Mesodermal cell (in vitro differentiated cells): ENCODE results near the gene ZFYVE28.

Experiments
- H3K27ac ChIP-seq: 2 replicates; pipeline ENCODE4 v1.7.0; 2013; ENCODE audit warnings: mild to moderate bottlenecking, low read depth, low read length, moderate library complexity; ENCODE audit not compliant: severe bottlenecking
- H3K36me3 ChIP-seq: 2 replicates; pipeline ENCODE4 v1.7.1; 2013; ENCODE audit warnings: mild to moderate bottlenecking, low read length, moderate library complexity; ENCODE audit not compliant: control insufficient read depth, insufficient read depth
- H3K4me1 ChIP-seq: one replicate; pipeline ENCODE4 v1.7.1; 2013; ENCODE audit warnings: mild to moderate bottlenecking, low read length; ENCODE audit not compliant: insufficient read depth, control insufficient read depth, poor library complexity, severe bottlenecking
- H3K4me3 ChIP-seq: 2 replicates; pipeline ENCODE4 v1.7.0; 2013; ENCODE audit warnings: low read length, control low read depth, mild to moderate bottlenecking; ENCODE audit not compliant: insufficient read depth, poor library complexity, severe bottlenecking; ENCODE audit errors: extremely low read depth
- H3K9me3 ChIP-seq: 2 replicates; pipeline ENCODE4 v1.7.1; 2013; ENCODE audit warnings: mild to moderate bottlenecking, low read length, moderate library complexity; ENCODE audit not compliant: control insufficient read depth
- WGBS, 2 experiments: methylation state at CpG; one replicate each; pipeline ENCODE4 v1.1.5; 2013; ENCODE audit warnings: missing lambda C conversion rate in 2 of 2; ENCODE audit not compliant: insufficient coverage in 2 of 2; 5-methylcytosine and 5-hydroxymethylcytosine counted together

ZFYVE28 gene

DNA sequence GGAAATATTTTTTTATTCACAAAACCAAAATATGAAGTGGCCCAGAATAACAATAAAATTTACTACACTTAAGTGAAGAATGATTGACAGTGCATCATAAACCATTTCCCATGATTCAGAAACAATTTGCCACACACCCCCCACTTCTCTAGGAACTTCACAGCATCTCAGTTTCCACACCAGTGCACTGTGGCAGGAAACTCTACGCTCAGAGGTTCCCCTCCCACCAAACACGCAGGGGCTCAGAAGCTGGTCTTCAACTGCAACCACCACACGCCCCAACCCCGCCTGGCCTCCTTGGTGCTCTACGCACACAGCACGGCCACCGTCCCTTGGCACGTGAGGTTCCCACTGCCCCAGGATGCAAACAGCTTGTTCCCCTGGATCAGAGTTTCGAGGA, 63.7 kb downstream of the ZFYVE28 start:
- H3K4me1 ChIP-seq, result no peaks in the 10 kb centered on the region
- H3K27ac ChIP-seq, result no peak overlapping the region
- 94% methylated on average over 7 of the region's 9 CpGs for WGBS, 2 experiments
- no peaks in the 10 kb centered on the region for H3K36me3 ChIP-seq
- no peak overlapping the region for H3K4me3 ChIP-seq
- no peaks in the 10 kb centered on the region for H3K9me3 ChIP-seq

DNA sequence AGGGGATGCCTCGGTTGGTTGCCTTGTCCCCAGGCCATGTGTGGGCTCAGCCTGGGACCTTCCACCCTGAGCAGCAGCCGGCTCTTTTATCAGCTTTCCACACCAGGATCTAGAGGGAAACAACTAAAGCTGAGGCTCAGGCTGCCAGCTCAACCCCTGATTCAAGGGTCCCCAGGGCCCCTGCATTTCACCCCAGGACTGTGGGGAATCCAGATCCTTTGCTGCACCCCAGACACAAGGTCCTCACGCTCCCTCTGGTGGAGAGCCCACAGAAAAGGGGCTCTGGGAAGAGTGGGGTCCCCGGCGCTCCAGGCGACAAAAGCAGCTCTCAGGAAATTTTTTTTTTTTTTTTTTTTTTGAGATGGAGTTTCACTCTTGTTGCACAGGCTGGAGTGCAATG, 64.3 kb downstream of the ZFYVE28 start:
- H3K4me3 ChIP-seq, result no peak overlapping the region
- WGBS, 2 experiments, result 72 to 88% methylated on average over 3 to 5 of the region's 6 CpGs
- H3K36me3 ChIP-seq, result no peaks in the 10 kb centered on the region
- no peaks in the 10 kb centered on the region for H3K9me3 ChIP-seq
- H3K27ac ChIP-seq, result no peak overlapping the region
- H3K4me1 ChIP-seq, result no peaks in the 10 kb centered on the region

DNA sequence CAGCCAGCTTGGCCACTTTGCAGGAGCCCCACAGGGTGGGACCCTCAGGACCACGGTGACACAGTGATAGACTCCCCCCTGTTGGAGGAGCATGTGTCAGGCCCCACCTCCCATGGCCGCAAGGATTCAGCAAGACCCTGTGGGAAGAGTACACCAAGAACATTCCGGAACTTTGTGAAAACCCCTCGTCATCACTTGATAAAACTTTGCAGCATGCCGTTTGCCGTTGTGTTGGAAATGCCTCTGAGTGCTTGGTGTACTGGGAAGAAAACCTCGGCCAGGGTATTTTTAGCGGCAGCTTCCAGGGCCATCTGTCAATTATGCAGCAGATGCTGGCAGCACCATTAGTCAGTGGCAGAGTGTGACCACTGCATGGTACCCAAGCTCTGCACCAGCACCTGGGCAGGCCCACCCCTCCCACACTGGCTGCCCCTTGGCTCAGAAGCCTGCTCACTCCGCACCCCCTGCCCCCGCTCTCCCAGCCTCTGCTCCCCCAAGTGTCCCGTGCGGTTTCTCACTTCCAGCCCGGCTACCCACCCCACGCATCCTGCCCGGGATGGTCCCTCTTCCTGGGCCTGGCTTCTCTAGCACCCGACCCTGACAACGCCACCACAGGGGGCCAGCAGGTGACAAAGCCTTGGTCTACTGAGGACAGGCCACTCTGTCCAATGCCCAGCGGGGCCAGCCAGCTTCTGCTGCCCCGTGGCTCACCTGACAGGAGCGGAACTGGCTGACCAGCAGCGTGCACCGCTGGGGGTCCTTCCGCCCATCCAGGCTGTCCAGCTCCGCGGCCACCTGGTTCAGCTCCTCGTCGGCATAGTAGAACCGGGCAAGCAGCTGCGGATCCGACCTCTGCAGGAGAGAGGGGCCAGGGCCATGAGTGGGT, 65.0 kb downstream of the ZFYVE28 start:
- H3K36me3 ChIP-seq, result no peaks in the 10 kb centered on the region
- WGBS, 2 experiments, result 89 to 91% methylated on average over 28 to 30 of the region's 30 CpGs
- no peaks in the 10 kb centered on the region for H3K9me3 ChIP-seq
- H3K4me1 ChIP-seq, result no peaks in the 10 kb centered on the region
- no peak overlapping the region for H3K4me3 ChIP-seq
- H3K27ac ChIP-seq, result no peak overlapping the region

DNA sequence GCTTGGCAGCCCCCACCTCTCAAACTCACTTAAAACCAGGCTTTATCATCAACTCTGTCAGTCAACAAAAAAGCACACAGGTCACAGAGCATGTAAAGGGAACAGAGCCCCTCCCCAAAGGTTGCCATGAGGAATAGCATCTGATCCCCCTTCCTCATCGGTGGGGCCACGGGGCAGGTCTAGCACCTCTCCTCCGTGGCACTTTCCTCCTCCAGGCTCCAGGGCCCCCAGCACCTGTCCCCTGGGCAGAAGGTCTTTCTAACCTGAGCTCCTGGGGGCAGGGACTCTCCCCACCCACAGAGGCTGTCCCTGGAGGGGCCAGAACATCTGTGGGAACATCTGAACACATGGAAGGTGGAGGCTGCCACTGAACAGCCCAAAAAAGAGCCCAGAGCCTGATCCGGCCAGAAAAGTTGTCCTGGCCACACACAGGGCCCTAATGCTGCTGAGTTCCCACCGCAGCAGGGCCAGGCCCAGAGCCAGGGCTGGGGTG, 65.7 kb downstream of the ZFYVE28 start:
- WGBS, 2 experiments, result 84 to 94% methylated on average over 2 to 5 of the region's 5 CpGs
- H3K4me3 ChIP-seq, result no peak overlapping the region
- H3K4me1 ChIP-seq, result no peaks in the 10 kb centered on the region
- H3K27ac ChIP-seq, result no peak overlapping the region
- H3K36me3 ChIP-seq, result no peaks in the 10 kb centered on the region
- no peaks in the 10 kb centered on the region for H3K9me3 ChIP-seq

DNA sequence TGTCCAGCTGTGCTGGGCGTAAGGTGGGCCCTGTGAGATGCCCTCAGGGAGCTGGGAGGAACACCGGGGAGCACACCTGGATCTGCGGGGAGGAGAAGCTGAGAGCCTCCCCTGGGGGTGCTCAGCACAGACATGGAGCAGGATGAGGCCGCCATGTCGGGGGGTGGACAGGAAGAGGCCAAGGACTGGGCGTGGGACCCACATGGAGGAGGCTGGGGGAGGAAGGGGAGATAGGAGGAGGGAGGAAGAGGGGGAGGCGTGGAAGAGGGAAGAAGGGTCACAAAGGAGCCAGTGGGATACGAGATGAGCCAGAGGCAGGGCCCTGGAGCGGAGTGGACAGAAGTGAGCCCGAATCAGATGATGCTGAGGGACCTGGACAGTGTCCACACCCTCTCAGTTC, 66.3 kb downstream of the ZFYVE28 start:
- H3K4me3 ChIP-seq, result no peak overlapping the region
- H3K9me3 ChIP-seq, result no peaks in the 10 kb centered on the region
- no peaks in the 10 kb centered on the region for H3K36me3 ChIP-seq
- no peaks in the 10 kb centered on the region for H3K4me1 ChIP-seq
- WGBS, 2 experiments, result 95 to 98% methylated on average over 8 to 10 of the region's 10 CpGs
- no peak overlapping the region for H3K27ac ChIP-seq

DNA sequence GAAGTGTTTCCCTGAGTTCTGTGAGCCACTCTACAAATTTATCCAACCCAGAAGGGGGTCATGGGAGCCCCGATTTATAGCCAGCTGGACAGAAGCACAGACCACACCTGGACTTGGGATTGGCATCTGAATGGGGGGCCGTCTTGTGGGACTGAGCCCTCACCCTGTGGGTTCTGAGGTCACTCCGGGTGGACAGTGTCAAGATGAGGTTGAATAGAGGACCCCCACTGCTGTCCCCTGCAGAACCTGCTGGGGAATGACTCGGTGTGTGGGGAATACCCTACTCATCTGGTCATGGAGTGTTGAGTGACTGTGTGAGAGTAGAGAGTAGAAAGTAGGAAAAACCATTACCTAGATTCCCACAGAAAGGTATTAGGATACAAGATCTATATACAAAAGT, 67.5 kb downstream of the ZFYVE28 start:
- Histone ChIP-seq H3K27ac (no peak overlapping the region), H3K4me3 (no peak overlapping the region), H3K4me1 (no peaks in the 10 kb centered on the region), H3K36me3 (no peaks in the 10 kb centered on the region), H3K9me3 (no peaks in the 10 kb centered on the region)
- WGBS, 2 experiments, result 87 to 90% methylated on average over 3 of the region's 4 CpGs

DNA sequence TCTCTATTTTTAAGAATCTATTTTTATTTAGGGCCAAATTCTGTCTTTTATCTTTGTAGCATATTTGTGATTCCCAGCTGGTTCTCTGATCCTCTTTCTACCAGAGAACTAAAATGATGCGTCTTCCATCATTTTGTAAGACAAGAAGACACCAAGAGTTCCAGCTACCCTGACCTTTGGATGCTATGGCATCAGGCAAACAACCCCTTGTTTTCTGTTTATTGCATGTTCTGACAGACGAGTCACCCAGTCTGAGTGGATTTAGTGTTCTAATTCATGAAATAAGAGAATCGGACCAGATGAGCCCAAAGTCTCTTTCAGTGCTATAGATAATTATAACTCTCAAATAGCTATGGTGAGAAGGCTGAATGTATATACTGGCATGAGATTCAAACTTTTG, 69.7 kb downstream of the ZFYVE28 start:
- H3K4me3 ChIP-seq, result no peak overlapping the region
- H3K9me3 ChIP-seq, result no peaks in the 10 kb centered on the region
- WGBS, 2 experiments, result 90 to 100% methylated on average over 1 to 2 of the region's 3 CpGs
- no peaks in the 10 kb centered on the region for H3K36me3 ChIP-seq
- H3K4me1 ChIP-seq, result no peaks in the 10 kb centered on the region
- H3K27ac ChIP-seq, result no peak overlapping the region

DNA sequence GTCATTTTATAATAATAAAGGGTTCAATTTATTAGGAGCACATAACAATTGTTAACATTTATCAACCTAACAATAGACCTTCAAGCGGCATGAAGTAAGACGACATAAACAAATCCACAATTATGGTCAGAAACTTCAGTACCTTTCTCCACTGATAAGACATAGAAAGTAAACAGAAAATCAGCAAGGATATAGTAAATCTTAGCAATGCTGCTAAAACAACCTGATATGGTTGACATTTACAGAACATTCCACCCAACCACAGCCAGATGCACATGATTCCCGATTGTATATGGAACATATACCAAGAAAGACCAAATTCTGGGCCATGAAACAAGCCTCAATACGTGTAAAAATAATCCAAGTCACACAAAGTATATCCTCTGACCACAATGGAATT, 71.3 kb downstream of the ZFYVE28 start:
- H3K9me3 ChIP-seq, result no peaks in the 10 kb centered on the region
- H3K4me3 ChIP-seq, result no peak overlapping the region
- no peaks in the 10 kb centered on the region for H3K36me3 ChIP-seq
- no peaks in the 10 kb centered on the region for H3K4me1 ChIP-seq
- H3K27ac ChIP-seq, result no peak overlapping the region
- 86 to 100% methylated on average over 1 to 4 of the region's 4 CpGs for WGBS, 2 experiments

DNA sequence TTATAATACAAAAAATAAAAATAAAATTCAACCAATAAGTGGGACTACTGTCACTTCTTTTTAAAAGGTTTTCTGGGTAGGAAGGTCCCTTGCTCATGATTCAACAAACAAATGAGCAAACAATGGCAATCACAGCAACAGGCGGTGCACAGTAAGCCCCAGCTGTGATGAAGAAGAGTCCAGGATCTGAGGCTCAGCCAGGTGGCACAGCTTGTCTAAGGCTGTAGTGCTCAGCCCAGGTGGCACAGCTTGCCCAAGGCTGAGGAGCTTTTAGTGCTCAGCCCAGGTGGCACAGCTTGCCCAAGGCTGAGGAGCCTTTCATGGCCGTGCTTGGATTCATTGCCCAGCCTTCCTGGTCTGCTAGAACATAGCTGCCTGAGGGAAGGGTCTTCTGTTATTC, 75.0 kb downstream of the ZFYVE28 start:
- H3K4me1 ChIP-seq, result no peaks in the 10 kb centered on the region
- 79 to 94% methylated on average over 2 of the region's 2 CpGs for WGBS, 2 experiments

DNA sequence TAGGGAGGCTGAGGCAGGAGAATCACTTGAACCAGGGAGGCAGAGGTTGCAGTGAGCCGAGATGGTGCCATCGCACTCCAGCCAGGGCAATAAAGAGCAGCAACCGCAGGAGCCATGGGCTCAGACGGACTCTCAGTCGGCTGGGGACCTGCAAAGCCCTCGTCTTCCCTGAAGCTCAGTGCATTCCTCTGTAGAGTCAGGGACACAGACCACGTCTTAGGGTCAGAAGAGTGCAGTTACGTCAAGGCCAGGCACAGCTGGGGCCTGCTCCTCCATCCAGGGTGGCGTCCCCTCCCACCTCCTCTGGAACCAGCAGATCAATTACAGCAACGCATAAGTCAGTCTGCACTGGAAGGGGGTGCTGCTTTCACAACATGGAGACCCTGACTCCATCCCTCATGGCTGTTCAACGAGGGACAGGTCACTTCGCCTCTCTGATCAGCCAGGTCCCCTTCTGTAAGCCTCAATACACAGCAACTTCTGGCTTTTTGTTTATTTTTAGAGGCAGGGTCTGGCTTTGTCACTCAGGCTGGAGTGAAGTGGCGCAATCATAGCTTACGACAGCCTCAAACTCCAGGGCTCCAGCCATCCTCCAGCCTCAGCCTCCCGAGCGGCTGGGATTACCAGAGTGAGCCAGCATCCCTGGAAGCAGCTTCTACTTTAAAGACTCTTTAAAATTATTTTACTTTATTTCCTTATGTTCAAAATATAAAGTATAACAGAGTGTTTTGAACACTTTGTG, 76.4 kb downstream of the ZFYVE28 start:
- Histone ChIP-seq H3K4me1 (no peaks in the 10 kb centered on the region), H3K4me3 (no peak overlapping the region), H3K36me3 (no peaks in the 10 kb centered on the region), H3K9me3 (no peaks in the 10 kb centered on the region), H3K27ac (no peak overlapping the region)
- WGBS, 2 experiments, result 91 to 92% methylated on average over 14 of the region's 16 CpGs

More for the DNA sequence above, 75.0 kb downstream of the ZFYVE28 start:
- Histone ChIP-seq H3K9me3 (no peaks in the 10 kb centered on the region), H3K27ac (no peak overlapping the region), H3K4me3 (no peak overlapping the region), H3K36me3 (no peaks in the 10 kb centered on the region)
